Upper lobe of left lung (tissue), 4 donors: Measurements from ENCODE around the gene TNNI2.

Source experiments
- CTCF ChIP-seq, 6 experiments: fragments of 450-650 bp in 4 of 6; fragments of 200-600 bp in 2 of 6; sonication (generic) in 2 of 6; IDR thresholded peaks; one replicate each; pipeline ENCODE4 v1.5.1; 2016 to 2019; ENCODE audit warnings: antibody characterized with exemption in 6 of 6
- EP300 ChIP-seq, 4 donors: sonication (generic); formaldehyde crosslinking; IDR thresholded peaks; one replicate each; pipeline ENCODE4 v1.5.1; 2017; ENCODE audit warnings: antibody characterized with exemption in 4 of 4, control low read depth in 2 of 4
- POLR2A ChIP-seq, 4 donors: fragments of 450-650 bp; IDR thresholded peaks; one replicate each; pipeline ENCODE4 v1.5.1; 2016 to 2017; ENCODE audit warnings: antibody characterized with exemption in 4 of 4, mild to moderate bottlenecking in 2 of 4
- POLR2AphosphoS5 ChIP-seq, 2 donors: sonication (generic); formaldehyde crosslinking; IDR thresholded peaks; one replicate each; pipeline ENCODE4 v1.5.1; 2017; ENCODE audit warnings: antibody characterized with exemption in 2 of 2

- TF ChIP-seq CTCF (IDR thresholded peaks at IDR 0.05) (no peak), POLR2AphosphoS5 (IDR thresholded peaks at IDR 0.05) (no peak), POLR2A (IDR thresholded peaks at IDR 0.05) (no peak), EP300 (IDR thresholded peaks at IDR 0.05) (no peak)
These were observed 12.9 kb upstream of the TNNI2 start for GRCh38 chr11:1825785-1826451.
